GM18511 (cell line): ENCODE measurements around the gene MDH1B.
"Not testable (repeated sequence)": the region's sequence is repeated elsewhere in the genome, so short reads cannot be mapped to it uniquely, and the experiment has no call there.

Source experiments
- ATAC-seq: cut with Tn5 transposase; IDR thresholded peaks from one replicate; pipeline ENCODE4 v1.9.1; 2021; ENCODE audit warnings: mild to moderate bottlenecking, moderate library complexity; ENCODE audit not compliant: unreplicated experiment

Gene MDH1B

DNA sequence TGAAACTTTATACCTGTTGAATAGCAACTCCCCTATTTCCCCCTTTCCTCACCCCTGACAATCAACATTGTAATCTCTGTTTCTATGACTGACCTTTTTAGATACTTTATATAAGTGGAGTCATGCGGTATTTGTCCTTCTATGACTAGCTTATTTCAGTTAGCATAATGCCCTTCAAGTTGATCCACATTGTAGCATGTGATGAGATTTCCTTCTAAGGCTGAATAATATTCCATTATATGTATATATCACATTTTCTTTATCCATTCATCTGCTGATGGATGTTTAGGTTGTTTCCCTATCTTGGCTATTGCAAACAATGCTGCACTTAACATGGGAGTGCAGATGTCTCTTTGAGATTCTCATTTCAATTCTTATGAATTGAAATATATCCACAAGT, 9.7 kb upstream of the MDH1B start:
- ATAC-seq, result no peak

DNA sequence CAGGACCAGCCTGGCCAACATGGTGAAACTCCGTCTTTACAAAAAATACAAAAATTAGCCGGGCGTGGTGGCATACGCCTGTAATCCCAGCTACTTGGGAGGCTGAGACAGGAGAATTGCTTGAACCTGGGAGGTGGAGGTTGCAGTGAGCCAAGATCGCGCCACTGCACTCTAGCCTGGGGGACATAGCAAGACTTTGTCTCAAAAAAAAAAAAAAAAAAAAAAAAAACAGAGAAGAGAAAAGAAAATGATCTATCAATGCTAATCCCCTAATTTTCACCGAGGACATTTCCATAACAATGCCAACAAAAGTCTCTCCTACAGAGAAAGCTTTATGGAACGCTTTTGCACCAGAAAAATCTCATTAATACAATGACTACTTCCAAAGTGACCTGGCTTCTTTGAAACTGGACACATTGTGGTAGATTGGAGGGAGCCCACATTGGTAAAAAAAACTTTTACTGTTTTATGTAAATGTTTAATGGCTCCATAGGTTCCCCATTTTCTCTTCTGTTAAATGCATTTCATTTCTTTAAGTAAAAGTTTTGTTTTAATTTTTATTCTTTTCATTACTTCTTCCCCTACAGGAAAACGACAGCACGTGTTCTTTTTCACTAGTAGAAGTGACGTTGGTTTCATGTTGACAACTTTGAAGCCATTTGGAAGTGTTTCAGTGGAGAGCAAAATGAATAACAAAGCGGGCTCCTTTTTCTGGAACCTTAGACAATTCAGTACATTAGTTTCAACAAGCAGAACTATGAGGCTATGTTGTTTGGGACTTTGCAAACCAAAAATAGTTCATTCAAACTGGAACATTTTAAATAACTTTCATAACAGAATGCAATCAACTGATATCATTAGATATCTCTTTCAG, 1.2 kb upstream of the MDH1B start:
- ATAC-seq, result no peak

DNA sequence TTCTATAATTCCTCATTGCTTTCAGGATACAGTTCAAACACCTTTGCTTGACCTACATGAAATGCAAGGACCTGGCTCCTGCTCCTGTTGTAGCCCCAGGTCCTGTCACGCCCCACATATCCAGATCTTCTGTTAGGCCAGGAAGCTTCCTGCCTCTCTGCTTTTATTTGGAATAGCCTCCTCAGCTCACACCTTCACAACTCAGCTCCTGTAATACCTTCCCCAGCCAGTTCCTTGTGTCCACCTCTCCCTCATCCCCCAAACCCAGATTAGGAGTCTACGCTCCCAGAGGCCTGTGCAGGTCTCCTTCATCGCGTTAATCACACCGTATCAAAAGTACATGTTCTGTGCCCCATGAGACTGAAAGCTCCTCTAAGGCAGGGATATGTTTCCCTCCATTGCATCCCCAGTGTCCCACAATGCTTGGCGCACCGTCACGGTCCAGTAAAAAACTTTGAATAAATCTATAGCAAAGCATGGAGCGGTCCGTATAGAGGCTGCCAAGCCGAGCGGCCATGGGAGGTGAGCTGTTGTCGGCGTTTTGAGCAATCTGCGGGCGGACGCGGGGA, 371 bp downstream of the MDH1B start:
- ATAC-seq, result no peak

DNA sequence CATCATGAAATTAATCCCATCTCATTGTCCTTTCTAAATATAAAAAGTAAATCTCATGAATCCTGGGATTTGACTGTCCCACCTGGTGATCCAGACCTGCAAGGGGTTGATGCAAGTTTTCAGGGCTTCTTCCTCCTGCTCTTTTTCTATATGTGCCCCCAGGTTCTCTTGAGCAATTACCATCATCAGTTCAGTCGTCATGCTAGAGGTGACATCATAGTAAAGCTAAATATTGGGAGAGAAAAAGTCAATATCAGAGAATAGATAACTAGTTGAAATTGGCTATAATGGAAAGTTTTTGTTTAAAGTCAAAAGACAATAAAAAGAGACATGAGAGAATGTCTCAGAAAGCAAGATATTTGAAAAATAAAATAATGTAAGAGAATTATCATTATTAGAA, 8.3 kb downstream of the MDH1B start:
- ATAC-seq, result no peak

DNA sequence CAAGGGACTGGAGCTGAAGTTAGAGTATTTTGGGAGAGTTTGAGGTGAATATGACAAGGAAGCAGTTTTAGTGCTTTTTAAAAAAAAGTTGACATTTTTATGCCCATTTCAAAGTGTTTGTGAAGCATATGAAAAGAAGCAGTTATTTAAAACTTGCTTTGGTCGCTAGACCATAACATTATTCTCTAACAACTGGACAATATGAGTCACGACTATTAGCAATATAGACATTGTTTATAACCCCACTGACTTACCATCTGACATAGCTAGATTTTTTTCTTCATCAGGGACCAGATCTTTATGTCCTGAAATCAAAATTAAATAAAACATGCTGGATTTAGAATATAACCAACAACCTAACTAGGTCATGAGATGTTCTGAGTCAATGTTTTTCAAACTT, 24.3 kb downstream of the MDH1B start:
- no peak for ATAC-seq

DNA sequence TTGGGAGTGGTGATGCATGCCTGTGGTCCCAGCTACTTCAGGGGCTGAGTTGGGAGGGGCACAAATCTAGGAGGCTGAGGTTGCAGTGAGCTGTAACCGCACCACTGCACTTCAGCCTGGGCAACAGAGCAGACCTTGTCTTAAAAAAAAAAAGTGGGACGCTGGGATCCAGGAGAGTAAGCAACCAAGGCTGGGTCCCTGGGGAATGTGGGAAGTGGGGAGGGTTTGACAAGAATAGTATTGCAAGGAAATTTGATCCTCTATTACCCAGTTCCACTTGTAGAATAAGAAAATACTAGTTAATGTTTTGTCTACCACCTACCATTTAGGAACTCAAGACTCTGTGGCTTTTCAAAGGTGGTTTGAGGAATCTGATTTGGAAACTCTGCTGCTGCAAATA, 25.9 kb downstream of the MDH1B start:
- ATAC-seq, result no peak

DNA sequence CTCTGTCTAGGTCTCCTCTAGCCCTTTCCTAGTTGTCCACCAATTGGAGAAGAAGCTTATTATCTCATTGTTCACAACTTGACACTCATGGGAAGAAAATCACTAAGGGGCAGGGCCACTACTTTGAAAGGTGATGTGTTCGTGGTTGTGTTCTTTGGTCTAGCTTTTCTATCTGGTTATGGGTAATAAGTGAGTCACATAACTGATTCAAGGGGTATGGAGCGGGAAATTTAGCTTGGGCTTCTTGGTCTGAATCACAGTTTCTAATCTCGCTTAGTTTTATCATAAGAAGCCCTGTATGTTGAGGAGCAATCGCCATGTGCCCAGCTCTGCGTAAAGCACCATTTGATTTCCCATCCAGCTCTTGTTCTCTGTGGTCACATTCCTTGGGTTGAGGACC, 28.2 kb downstream of the MDH1B start:
- no peak for ATAC-seq

DNA sequence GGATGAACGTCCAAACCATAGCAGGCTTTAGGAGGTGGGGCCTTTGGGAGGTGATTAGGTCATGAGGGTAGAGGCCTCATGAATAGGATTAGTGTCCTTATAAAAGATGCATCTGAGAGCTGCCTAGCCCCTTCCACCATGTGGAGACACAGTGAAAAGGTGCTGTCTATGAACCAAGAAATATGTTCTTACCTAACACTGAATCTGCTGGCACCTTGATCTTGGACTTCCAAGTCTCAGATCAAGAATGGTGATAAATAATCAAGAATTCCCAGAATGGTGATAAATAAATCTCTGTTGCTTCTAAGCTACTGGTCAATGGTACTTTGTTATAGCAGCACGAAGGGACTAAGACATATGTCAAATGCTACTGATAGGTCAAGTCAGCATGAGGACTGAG, 31.8 kb downstream of the MDH1B start:
- no peak for ATAC-seq

DNA sequence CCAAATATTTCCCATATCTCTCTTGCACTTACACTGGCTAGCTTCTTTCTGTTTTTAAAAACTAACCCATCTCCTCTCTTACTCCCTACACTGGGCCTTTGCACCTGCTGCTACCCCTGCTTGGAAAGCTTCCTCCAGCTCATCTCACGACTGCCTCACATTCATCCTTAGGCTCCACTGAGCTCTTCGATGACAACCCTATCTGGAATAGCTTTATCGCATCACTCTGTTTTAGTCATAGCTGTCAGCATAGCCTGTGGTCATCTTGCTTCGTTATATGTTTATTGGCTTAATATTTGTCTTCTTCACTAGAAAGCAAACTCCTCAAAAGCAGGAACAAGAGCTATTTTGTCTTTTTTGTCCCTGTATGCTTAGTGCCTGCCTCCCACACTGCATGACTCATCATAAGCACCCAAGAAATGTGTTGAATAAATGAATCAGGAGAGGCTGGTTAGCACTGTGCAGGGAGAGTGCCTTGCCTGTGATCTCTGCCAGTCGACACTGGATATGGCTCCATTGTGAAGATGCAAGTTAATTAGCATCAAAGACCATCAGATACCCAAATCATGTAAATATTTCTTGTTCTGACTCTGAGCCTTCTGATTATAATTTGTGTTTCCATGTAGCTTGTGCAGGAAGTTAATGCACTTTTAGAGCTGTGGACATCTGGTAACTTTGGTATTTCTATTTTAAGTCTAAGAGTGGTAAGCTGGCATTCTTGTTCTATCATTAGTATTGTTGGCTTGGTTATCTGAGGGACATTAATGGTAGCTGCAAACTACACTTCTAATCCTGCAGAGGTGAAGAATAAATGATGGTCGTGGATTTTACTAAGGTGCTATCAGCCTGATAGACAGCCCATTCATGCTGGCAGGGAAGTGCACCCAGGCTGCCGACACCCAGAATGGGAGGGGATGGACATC, 36.6 kb downstream of the MDH1B start:
- ATAC-seq, result no peak

DNA sequence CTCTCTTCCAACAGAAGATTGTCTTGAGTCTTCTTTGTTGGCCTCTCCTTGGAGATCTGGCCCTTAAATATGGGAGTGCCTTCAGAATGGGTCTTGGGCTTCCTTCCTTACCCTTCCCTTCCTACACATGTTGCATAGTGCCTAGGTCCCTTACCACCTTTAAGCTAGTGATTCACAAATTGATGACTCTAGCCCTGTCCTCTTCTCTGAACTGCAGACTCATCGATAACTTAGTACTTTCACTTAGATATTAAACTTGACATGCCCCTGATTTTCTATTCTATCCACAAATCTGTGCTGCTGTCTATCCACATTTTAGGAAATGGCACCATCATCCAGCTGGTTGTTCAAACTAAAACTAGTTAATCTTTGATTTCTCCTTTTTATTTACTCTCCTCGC, 37.8 kb downstream of the MDH1B start:
- no peak for ATAC-seq

DNA sequence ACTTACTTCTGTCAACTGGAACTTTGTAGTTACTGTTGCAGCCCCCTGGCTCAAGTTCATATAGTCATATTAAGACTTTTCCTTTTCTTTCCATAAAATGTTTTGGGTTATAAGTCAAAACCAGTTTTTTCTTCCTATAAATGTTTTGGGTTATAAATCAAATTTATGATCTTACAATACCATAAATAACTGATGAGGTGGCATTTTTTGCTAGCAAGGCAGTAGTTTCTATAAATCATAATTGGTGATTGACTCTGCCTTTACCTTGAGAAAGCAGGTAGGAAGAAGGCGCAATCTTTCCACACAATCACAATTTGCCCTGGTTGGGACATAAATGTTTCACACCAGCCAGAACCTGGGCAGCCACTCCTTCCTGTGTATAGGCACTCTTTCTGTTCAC, 41.8 kb downstream of the MDH1B start:
- ATAC-seq, result no peak

DNA sequence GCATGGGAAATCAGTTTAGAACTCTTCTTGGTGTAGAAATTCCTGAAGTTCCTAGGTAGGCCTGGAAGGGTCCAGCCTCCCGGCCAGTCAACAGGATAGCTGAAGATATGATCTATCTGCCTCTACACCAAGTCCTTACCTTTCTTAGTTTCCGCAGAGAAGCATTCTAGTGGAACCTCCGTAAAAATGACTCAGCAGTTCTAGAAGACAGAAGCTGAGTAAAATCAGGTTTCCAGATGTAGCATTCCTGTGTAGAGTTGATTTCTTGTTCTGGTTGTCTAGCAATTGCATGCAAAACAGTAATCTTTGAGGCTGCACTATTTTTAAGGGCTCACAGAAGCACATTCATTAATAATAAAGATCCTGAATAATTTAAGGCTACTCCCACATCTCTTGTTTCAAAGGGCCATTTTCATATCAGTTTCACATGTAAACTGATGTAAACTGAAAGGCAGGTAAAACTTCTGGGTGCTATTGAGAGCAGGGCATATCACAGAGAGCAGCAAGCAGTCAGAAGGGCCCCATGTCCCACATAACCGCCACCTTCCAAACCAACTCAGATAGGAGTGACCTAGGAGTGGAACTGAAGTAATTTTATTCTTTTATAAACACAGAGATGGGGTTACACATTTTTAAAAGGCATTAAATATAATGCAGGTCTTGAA, 43.7 kb downstream of the MDH1B start:
- peak; percentile 89 for ATAC-seq

DNA sequence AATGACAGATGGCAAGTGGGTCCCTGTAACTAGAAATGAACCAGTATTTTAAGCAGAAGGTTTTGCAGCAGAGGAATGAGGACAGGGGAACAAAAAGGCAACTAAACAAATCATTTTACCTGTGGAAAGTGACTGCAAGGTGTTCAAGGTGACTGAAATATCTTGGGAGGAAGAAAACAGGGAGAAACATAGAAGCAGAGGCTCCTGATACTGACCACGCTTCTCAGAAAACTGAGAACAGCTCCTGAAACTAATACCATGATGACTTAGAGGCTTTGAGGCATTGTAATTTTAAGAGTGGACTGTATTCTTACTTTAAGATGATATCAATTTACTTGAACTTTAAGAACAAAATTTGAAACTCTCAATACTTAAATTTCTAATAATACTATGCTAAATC, 46.8 kb downstream of the MDH1B start, which contains the start of gene DYTN:
Gene DYTN (minus strand): TSS at position 101 of the 400 bp plus-strand sequence. CDS start 117 bp downstream, outside the sequence.
- no peak for ATAC-seq

DNA sequence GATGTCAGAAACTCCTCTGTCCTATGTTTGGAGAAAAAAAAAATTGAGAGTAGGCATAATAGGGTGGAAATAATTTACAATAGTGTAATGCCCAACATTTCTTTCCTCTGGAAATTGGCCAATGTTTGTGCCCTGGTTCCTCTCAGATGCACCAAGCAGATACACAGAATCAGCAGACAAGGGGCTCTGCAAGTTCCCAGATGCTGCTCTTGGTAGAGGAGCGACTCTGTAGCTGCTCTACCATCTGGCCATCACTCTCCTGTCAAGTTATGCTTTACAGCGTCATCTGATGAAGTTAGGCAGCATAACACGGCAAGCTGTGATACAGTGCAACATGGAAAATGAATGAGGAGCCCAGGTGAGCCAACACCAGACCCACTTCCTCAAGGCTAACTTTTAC, 48.5 kb downstream of the MDH1B start:
- no peak for ATAC-seq

DNA sequence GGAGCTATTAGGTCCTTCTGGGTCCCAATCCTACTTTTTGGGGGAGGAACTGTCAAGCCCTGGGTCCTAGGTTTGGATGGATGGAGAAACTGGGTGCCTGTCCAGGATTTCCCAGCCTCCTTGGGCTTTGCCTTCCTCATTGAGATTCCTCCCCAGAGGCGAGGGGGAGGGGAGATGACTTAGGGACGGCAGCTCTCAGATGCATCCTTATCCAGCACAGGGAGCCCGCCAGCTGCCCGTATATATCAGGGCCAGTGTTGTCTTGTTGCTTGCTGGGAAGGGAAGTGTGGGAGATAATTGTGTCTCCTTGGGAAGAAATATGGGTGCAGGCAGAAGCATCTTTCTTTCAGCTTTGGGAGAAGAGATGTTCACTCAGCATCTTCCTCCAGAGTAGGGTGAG, 49.9 kb downstream of the MDH1B start:
- not testable (repeated sequence) for ATAC-seq

DNA sequence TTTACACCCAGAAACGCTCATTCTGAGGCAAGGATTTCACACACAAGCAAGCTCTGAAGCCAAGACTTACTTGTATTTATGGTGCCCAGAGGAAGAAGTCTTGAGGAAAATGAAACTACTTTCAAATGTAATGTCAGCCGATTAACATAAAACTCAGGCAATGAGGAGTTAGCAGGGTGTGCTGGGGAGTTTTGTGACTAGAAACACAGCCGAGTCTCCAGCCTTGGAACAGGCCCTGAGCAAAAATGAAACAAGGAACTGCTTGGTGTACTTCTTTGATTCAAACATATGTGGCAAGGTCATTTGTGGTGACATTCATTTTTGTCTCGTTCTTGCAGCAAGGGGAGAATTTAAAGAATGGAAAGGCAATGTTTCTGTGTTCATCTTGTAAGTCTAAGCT, 51.4 kb downstream of the MDH1B start:
- peak; percentile 76 for ATAC-seq

DNA sequence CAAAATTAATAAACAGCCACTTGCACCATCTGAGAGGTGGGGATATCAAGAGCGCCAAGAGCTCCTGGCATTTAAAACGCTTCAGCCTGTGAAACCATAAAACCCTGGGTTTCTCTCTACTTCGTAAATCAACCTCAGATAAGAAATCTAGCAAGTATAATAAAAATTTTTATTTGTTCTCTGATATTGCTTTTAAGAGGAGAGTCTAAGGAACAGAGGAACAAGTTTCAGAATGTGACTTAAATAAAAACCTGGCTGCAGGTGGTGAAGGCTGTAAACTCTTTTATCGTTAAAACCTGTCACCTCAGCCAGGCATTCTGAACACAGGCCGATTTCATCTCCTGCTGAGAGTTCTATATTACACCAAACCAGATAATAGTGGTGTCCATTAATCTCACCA, 56.8 kb downstream of the MDH1B start:
- ATAC-seq, result no peak

DNA sequence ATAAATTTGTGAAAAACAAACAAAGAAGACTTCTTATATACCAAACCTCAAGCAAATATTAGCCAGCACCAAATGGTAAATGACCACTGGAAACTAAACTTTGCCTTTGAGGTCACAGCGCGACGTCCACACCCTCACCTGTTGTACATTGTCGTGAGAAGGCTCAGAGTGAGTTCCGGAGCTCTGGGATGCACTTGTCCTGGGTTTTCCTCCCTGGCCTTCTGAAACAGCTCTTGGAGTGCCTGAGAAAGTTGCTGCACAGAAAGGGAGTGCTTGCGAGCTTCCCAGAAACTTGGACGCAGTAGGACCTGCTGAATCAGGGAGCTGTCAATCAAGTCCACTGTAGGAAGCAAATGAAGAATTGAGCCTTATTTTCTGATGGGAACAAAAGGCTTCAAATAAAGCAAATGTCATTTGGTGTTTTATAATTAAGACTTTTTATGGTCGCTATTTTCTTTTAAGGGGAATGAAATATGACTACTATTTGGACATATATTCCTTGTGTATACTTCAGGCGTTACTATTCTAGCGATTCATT, 57.9 kb downstream of the MDH1B start:
- ATAC-seq, result no peak

DNA sequence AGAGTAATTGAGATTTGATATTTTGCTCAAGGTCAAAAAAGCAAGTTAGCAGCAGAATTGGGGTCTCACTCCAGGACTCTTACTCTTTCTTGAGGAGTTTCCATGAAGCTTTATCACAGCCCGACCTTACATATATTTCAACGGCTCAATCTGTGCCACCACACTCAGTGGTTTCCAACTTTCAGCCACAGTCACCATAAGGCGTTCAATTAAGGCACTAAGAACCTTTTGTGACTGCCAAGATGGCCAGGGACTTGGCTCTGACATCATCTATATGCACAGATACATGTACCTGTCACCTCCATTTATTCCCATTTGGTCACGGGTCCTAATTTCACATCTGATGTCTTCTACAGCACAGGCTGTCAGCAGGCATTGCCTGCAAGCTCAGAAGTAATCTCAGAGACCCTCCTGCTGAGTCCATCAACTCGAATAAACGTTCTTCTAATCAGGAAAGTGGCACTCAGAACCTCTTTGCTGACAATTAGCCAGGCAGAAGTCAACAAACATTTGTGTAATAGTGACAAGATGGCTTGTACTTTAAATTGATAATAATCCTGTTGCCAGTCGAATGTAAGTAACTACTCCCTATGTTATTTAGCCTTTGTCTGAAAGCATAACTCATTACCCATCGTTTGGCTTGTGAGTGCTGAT, 63.0 kb downstream of the MDH1B start:
- no peak for ATAC-seq

DNA sequence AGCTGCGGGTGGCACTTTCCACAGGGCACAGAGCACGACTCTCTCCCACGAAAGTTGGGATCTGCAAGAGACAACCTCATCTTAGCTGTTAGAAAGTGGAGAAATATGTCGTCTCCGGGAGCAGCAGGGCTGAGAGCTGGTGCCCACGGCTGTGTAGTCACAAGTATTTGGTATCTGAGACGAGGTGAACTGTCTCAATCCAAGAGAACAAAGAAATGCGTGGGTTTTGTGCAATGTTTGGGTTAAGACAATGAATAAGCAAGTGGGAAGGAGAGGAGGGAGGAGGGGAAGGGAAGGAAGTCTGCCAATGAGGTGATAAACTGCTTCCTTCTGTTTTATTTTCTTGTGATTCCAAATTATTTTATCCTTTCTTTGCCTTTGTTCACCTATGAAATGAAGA, 65.0 kb downstream of the MDH1B start:
- no peak for ATAC-seq
